ENCODE measurements around the gene TNNC2.
"Not testable (repeated sequence)": the region's sequence is repeated elsewhere in the genome, so short reads cannot be mapped to it uniquely, and the experiment has no call there.

Gene TNNC2

DNA sequence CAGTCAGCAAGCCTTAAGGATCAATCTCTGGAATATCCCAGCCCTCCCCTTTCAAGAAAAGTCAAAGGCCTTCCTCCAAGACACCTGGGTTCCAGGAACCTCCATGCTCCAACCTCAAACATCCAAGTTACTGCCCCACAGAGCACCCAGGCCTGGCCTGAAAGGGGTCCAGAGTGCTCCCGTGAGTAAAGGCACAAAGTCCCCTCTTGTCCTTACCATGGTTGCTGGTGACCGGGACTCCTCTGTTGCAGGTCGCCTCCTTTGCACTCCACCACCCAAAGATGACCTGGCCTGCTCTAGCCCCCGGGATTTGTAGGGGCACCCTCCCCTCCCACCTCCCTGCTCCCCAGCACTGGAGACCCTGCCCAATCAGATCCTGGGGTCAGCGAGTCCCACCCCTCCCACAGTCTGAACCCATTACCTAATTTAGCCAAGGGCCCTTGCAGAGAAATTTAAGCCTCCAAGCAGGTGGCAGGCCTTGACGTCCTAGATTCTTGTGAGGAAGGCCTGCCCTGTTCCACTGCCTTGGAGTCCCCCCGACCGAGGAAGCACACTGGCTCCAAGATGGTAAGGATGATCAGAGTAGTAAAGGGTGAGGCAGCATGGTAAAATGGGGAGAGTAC, at the start of gene TNNC2:
Gene TNNC2 (minus strand): TSS at position 283 of the 623 bp plus-strand sequence. CDS start 64 bp downstream, at position 219.
- no peak for DNase-seq (ENCODE audit: low read depth)

DNA sequence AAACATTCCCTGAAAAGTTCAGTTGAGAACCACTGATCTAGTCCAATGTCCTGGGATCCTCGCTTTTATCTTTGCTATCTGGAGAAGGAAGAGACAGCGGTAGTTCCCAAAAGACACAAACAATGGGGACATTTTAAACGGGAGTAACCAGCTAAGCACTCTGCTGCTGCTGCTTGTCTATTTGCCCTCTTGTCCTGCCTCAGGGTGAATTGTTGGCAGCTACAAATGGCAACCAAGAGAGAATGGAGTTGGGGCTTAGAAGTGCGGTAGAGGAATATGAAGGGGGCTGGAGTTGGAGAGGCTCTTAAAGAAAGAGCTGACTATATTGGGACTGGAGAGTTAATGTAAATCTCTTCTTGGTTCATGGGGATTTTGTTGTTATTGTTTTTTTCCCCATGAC, 47.5 kb upstream of the TNNC2 start:
- no peak for DNase-seq (ENCODE audit: low read depth)

- not testable (repeated sequence) for DNase-seq (ENCODE audit: low read depth)
These were observed 47.0 kb upstream of the TNNC2 start for GRCh38 chr20:45874104-45874481.

DNA sequence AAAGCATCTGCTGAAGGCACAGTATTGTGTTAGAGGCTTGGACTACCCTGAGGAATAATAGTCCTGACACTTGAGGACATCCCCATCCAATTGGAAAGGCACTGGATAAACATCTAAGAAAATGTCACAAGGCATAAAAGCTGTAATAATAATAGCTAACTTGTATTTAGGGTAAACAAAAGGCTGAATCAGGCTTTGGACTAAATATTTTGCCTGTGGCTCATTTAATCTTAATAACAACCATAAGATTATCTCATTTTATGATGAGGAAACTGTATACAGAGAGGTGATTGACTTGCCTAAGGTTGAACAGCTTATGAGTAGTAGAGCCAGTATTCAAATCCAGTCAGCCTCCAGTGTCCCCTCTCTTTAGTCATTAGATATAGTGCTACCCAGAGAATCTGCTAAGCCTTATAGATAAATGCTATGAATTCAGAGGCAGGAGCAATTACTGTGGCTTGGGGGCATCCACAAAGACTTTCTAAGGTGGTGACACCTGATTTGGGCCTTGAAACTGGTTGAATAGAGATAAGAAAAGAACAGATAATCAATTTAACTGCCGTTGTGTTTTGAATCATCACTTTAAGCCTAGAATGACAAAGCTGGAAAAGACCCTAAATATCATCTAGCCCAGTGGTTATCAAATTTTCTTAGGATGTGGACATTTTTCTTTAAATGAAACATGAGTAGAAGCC, 46.4 kb upstream of the TNNC2 start:
- DNase-seq (ENCODE audit: low read depth) = no peak

GRCh38 chr20:45872626-45873025, 45.5 kb upstream of the TNNC2 start:
- no peak for DNase-seq (ENCODE audit: low read depth)

- no peak for DNase-seq (ENCODE audit: low read depth)
These were observed 40.7 kb upstream of the TNNC2 start for GRCh38 chr20:45867819-45868176.

GRCh38 chr20:45867136-45867818, 40.2 kb upstream of the TNNC2 start:
- no peak for DNase-seq (ENCODE audit: low read depth)

- no peak for DNase-seq (ENCODE audit: low read depth)
These were observed 39.3 kb upstream of the TNNC2 start for GRCh38 chr20:45866454-45866853.

GRCh38 chr20:45863543-45864470, 36.7 kb upstream of the TNNC2 start:
- no peak for DNase-seq (ENCODE audit: low read depth)

- no peak for DNase-seq (ENCODE audit: low read depth)
These were observed 34.3 kb upstream of the TNNC2 start for GRCh38 chr20:45861221-45862075.

DNA sequence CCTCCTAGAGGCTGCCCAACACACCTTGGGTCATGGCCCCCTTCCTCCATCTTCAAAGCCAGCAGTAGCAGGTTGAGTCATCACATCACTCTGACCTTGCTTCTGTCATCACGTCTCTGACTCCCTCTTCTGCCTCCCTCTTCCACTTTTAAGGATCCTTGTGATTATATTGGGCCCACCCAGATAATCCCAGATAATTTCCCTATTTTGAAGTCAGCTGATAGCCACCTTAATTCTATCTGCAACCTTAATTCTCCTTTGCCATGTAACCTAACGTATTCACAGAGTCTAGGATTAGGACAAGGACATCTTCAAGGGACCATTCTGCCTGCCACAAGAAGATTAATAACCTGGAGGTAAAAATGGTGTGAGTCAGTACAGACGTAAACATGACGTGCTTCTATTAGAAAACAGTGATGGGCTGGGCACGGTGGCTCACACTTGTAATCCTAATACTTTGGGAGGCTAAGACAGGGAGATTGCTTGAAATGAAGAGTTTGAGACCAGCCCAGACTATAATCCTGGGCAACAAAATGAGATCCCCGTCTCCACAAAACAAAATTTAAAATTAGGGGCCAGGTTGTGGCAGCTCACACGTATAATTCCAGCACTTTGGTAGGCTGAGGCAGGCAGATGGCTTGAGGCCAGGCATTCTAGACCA, 33.6 kb upstream of the TNNC2 start:
- no peak for DNase-seq (ENCODE audit: low read depth)

DNA sequence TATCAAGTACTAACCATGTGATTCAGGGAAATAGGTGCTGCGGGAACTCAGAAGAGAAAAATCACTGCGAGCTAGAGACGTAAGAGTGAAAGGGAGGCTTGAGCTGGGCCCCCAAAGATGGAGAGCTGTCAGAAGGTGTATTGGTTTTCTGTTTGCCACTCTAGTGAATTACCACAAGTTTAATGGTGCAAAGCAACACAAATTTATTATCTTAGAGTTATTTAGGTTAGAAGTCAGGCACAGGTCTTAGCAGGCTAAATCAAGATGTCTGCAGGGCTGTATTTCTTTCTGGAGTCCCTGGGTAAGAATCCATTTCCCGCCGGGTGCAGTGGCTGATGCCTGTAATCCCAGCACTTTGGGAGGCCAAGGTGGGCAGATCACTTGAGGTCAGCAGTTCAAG, 32.8 kb upstream of the TNNC2 start:
- DNase-seq (ENCODE audit: low read depth) = no peak

DNA sequence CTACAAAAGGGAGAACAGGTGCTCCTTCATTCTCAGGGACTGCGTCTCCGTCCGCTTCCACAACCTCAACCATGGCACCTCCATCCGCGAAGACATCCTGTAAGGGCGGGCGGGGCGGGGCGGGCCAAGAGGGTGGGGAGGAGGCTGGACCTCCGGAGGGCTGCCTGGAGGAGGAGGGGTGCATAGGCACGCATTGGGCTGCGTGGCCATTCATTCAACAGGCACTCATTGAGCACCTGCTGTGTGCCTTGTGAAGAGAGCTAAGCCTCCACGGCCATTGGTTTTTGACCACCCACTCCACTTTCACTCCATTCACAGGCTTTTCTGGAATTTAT, 30.7 kb upstream of the TNNC2 start:
- no peak for DNase-seq (ENCODE audit: low read depth)

DNA sequence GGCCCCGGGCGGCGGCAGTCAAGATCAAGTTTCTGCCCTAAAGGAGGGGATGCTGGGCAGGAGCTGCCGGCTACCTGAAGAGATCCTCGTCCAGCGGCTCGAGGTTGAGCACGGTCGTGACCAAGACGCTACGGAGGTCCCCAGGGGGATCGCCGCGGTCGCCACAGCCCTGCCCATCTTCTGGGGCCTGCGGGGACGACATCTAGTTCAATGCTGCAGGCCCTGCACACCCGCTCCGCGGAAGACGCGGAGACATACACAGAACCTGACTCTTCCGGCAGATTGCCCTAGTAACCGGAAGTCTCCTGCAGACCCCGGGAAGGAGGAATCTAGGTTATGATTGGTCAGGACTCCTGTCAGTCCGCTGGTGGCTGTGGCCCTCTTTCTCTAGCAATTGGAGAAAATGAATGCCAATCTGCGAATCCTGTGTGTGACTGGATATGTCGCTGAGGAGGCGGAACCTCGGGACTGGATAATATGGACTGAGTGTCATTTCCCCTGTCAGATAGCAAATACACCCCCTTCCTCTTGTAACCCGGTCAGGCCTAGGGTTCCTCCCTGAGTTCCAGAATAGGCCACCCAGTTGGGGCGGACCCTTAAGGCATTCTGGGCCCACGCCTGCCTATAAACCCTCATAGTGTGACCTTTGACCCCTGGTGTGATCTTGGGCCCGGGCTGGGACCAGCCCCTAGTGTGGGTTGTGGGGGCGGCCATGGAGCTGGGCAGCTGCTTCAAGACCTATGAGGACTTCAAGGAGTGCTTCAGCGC, 30.2 kb upstream of the TNNC2 start, which contains the start of the genes ACOT8 and ZSWIM3:
Gene ACOT8 (minus strand): TSS at position 279 of the 768 bp plus-strand sequence. CDS start 77 bp downstream, at position 202.
Gene ZSWIM3 (plus strand): TSS at position 501 of the 768 bp plus-strand sequence. CDS start 212 bp downstream, at position 713.
- peak; percentile 100 for DNase-seq (ENCODE audit: low read depth)

GRCh38 chr20:45853484-45853883, 26.4 kb upstream of the TNNC2 start:
- DNase-seq (ENCODE audit: low read depth) = no peak

DNA sequence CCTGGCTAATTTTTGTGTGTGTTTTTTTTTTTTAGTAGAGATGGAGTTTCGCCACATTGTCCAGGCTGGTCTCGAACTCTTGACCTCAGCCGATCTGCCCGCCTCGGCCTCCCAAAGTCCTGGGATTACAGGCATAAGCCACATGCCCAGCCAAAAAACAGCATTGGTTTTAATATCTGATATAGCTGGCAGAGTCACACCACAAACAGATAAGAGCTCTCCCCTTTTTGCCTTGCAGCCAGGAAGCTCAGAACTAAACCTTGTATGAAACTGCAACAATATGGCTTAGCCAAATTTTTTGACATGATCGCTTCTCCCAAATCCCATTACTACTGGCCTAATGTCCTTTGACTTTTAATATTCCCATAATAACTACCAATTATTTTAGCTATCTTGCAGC, 25.2 kb upstream of the TNNC2 start:
- DNase-seq (ENCODE audit: low read depth) = no peak

DNA sequence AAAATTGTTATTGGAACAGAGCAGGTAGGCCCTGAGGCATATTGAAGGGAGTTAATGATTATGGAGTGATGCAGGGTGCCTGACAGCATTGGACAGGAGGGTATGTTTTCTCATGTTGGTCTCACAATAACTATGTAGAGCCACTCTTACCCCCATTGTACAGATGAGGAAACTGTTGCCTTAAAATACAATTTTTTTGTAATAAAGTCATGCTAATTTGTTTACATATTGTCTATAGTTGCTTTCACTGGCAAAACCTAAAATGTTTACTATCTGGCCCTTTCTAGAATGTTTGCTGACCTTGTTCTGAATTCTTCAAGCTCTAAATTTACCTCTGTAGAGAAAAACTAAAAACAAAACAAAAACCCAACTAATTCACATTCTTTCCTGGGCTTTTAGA, 24.4 kb upstream of the TNNC2 start:
- DNase-seq (ENCODE audit: low read depth) = no peak

- DNase-seq (ENCODE audit: low read depth) = no peak
These were observed 23.8 kb upstream of the TNNC2 start for GRCh38 chr20:45850926-45851325.

- DNase-seq (ENCODE audit: low read depth) = no peak
These were observed 23.1 kb upstream of the TNNC2 start for GRCh38 chr20:45850238-45850637.
